Measurements from ENCODE around the gene KCNK15.

The KCNK15 gene

DNA sequence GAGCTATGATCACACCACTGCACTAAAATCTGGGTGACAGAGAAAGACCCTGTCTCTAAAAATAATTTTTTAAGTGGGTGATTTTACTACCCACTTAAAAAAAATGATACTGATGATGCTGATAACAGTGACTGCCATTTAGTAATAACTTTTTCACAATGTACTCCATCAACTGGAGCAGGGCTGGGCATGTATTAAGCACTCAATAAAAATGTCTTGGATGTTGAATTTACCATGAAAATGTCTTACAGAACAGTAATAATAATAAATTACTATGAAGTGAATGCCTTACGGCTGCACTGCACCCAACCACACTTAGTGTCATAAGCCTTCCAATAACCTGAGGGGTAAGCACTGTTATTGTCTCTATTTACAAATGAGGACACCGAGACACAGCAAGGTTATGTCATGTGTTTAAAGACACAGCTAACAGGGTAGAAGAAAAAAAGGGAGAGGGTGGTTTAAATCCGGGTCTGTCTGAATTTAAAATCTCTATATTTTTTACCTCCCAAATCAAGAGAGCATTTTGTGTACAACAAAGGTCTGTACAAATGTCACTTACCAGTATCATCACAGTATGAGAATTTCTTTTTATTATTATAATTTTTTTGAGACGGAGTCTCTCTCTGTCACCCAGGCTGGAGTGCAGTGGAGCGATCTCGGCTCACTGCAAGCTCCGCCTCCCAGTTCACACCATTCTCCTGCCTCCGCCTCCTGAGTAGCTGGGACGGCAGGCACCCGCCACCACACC, 43.2 kb downstream of the KCNK15 start:
- no peak for DNase-seq (ENCODE audit: low read depth in 2 of 2)

DNA sequence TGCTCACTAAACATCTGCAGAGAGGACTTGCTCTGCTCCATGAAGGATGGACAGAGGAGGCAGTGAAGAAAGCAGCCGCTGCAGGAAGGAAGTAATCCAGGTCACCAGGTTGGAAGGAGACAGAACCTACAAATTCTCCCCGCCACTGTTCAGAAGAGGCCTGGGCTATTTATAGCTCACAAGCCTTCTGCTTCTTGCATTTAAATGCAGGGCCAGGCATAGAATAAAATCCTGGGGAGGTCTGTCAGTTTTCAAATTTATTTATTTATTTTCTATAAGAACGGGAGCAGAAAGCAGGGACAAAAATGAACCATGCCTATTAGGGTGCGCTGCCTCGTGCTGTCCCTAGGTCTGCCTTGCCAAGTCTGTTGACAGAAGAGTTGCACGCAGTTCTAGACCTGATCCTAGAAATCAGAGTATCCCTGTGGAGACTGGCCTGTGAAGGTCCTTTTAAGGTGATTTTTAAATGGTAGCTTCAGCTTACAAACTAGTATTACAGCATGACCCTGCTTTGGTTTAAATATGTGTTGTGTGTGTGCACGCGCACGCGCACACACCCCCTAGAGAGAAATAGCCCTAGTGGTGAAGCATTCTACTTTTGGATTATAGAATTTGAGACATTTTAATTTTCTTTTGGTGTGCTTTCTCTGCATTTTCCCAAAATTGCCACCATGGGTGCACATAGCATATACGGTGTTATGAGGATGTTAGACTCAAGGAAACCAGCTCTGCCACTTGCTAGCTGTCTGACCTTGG, 45.2 kb downstream of the KCNK15 start:
- no peak for DNase-seq (ENCODE audit: low read depth in 2 of 2)

DNA sequence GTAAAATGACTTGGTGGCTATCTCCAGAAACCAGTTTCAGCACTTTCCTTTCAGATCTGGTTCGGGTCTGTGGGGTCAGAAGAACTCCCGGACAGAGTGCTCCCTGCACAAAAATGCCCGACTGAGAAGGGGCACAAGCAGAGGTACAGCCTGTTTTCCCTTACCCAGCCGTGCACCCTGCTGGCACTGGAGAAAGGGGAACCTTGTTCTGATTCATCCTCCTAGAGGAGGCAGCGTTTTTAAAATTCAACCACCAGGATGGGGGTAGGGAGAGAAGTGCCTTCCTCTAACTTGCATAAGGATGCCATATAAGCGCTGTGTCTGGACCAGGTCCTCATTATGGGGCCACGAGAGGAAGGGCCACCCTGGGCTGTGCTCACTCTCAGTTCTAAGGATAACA, 47.1 kb downstream of the KCNK15 start:
- no peak for DNase-seq (ENCODE audit: low read depth in 2 of 2)

DNA sequence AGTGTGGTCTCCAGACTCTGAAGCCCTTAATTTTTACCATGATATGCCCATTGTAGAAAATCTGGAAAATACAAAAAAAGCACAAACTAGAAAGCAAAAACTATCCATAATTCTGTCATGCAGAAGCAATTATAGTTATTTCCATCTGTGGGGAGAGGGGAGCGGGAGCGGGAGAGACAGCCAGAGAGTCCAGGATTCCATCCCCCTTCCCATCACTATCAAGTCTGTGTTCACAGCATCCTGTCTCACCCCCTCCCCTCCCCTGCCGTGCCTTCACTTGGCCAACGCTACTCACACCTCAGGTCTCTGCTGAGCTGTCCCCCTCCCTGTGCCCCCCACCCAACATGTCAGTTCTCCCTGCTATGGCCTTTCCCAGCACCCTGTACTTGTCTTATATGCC, 50.2 kb downstream of the KCNK15 start:
- no peak for DNase-seq (ENCODE audit: low read depth in 2 of 2)

DNA sequence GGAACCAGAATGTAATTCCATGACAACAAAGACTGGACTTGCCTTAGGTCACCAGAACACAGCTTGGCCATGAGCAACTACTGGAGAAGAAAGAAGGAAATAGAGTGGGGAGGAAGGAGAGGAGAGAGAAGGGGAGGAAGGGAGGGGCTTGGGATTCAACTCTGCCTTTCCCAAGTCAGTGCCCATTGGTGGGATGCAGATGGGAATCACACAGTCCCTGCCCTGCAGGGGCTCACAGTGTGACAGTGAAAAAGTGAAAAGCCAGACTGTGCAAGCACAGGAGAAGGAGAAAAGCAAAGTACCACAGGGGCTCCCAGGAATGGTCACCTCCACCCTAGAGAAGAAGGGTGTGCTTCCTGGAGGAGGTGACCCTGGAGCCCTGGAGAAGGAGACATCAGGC, 50.6 kb downstream of the KCNK15 start:
- no peak for DNase-seq (ENCODE audit: low read depth in 2 of 2)

DNA sequence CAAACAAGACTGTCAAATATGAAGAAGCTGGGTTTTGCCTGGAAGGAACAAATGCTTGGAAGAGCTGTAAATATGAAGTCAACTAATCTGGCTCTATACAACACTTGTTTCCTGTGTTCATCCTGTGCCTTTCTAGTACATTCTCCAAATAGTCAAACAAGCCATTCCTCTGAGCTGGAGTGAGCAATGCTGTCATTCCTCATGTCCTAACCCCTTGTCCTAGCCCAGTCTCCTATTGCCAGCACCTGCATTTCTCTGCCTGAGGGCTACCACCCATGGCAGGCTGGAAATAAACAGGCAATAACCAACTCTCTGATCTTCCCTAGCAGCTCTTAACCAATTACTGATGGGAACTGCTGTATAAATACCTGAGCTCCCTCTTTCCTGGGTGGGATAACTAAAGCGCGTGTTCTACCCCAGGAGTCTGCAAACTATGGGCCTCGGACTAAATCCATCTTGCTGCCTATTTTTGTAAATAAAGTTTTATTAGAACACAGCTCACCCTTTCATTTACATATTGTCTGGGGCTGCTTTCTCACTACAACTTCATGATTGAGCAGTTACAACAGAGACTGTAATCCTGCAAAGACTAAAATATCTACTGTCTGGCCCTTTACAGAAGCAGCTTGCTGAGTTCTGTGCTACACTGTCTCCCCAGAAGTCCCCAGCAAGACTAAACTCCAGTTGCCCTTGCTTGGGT, 51.2 kb downstream of the KCNK15 start:
- no peak for DNase-seq (ENCODE audit: low read depth in 2 of 2)

DNA sequence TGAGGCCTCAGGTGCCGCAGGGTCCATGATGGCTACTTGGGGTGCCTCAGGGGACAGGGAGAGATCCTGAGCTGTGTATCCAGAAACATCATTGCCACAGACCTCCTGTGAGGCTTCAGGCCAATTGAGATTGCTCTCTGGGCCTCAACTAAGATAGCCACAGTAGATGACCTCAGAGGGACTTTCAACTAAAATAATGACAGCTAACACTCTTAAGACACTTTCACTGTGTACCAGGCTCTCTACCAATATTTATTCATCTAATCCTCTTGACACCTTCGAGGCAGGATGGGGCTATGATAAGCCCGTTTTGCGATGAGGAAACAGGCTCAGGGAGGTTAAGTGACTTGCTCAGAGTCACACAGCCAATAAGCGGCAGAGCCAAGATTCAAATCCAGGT, 54.0 kb downstream of the KCNK15 start:
- DNase-seq (ENCODE audit: low read depth in 2 of 2): no peak

GRCh38 chr20:44800391-44801046, 54.9 kb downstream of the KCNK15 start:
- DNase-seq (ENCODE audit: low read depth in 2 of 2): no peak
